Measurements from ENCODE around the gene MKNK1. TPM values are rescaled to one million over a fixed set of nuclear protein-coding genes. Genes with fewer than 3 reads are reported as not detected.

Gene MKNK1
- total RNA-seq, 1 experiment from 2014 or later = 103 TPM

DNA sequence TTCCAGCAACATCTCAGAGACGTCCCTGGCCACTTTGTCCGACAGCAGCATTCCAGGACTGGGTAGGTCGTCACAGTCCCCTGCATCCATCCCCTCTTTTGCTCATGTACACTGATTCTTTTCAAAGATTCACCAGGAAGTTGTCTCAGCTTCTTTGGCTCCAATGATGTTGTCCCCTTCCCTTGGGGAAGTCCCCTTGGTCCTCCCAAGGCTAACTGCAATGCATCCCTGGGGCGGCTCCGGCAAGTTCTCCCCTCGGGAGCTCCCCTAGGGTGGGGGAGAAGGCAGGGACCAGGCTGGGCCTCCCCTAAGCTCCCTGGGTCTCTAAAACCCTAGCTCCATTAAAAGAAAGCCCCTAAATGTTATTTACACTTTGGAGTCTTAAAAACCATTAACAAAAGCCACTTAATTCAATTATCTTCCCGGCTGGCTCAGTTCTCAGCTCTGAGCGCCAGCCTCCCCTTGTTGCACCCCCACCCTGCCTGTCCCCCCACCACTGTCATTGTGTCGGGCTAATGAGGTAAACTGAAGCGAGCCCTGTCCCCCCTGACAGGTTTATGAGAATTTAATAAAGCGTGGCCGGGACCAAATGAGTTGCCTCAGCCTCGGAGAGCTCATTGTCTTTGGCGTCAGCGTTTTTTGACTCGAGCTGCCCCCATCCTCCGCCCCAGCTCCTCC is 77.9 kb downstream of the MKNK1 start:
- TF ChIP-seq, protein P1, sequence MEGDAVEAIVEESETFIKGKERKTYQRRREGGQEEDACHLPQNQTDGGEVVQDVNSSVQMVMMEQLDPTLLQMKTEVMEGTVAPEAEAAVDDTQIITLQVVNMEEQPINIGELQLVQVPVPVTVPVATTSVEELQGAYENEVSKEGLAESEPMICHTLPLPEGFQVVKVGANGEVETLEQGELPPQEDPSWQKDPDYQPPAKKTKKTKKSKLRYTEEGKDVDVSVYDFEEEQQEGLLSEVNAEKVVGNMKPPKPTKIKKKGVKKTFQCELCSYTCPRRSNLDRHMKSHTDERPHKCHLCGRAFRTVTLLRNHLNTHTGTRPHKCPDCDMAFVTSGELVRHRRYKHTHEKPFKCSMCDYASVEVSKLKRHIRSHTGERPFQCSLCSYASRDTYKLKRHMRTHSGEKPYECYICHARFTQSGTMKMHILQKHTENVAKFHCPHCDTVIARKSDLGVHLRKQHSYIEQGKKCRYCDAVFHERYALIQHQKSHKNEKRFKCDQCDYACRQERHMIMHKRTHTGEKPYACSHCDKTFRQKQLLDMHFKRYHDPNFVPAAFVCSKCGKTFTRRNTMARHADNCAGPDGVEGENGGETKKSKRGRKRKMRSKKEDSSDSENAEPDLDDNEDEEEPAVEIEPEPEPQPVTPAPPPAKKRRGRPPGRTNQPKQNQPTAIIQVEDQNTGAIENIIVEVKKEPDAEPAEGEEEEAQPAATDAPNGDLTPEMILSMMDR (conservative IDR thresholded peaks at IDR 0.05) = no peak
- no peak for TF ChIP-seq EZH2 (IDR thresholded peaks at IDR 0.05; ENCODE audit: low read depth)
- Histone ChIP-seq H3K9me3 (ENCODE audit: insufficient read depth, low read depth) (no peaks in the 10 kb centered on the region), H3F3A (ENCODE audit: insufficient read depth, low read depth) (peaks cover 21% of the 10 kb centered on the region), H4K20me1 (ENCODE audit: insufficient read depth) (no peaks in the 10 kb centered on the region), H3K36me3 (ENCODE audit: low read depth) (no peaks in the 10 kb centered on the region), H3K9me2 (ENCODE audit: insufficient read depth) (no peaks in the 10 kb centered on the region), H2AFZ (no peak overlapping the region), H3K27ac (no peak overlapping the region), H3K27me3 (ENCODE audit: insufficient read depth, low read depth) (no peaks in the 10 kb centered on the region), H3K4me1 (replicated peaks; ENCODE audit: insufficient read depth) (peaks cover 43% of the 10 kb centered on the region), H3K79me2 (ENCODE audit: low read depth) (no peaks in the 10 kb centered on the region), H3K4me2 (no peak overlapping the region), H3K4me3 (no peak overlapping the region)
- ChIA-PET POLR2A (ENCODE audit: unreplicated experiment) (no interaction called here), CTCF (interaction anchor here (0.6 to 1.5 kb wide), 7 partner anchors 9 to 602 kb away, joined by 3 to 16 read pairs (median 5); a partner anchor contains a TSS)
- no TSS peak for BruUV-seq (replicated peaks)
- intact Hi-C loops (cut with micrococcal nuclease; ENCODE audit: unreplicated experiment) = no loop called here
- peak in 1 of 2 experiments; percentile 15 for DNase-seq

DNA sequence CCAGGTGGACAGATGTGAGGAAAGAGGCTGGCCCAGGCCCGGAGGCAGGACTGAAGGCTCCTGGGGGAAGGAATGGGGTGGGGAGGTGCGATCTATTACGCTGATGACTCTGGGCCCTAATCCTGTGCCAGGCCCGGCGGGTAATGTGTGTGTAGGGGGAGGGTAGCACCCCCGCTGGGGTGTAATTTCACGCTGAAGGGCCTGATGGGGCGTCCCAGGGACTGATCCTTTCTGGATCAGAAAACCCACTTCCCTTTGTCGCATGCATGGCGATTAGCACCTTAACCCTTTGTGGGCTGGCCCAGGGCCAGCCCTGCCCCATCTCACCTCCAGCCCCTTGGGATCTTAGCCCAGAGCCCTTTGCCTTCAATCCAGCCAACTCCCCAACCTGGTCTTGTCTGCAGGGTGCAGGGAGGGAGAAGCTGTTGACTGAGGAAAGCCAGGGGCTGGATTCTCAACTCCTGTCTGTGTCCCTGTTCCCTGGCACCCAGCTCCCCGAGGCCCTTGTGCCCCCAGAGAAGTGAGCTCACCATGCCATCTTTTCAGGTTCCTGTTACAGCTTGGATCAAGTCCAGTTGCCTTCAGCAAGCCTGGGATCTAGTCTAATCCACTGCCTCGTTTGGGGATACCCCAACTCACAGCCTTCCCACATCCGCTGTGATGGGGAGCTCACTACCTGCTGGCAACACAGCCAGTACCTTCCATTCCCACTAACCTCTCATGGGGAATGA is 78.7 kb downstream of the MKNK1 start:
- Histone ChIP-seq H3K9me2 (ENCODE audit: insufficient read depth) (no peaks in the 10 kb centered on the region), H4K20me1 (ENCODE audit: insufficient read depth) (no peaks in the 10 kb centered on the region), H3K4me1 (replicated peaks; ENCODE audit: insufficient read depth) (peaks cover 43% of the 10 kb centered on the region), H3K4me3 (no peak overlapping the region), H3K4me2 (no peak overlapping the region), H3F3A (ENCODE audit: insufficient read depth, low read depth) (peaks cover 28% of the 10 kb centered on the region), H3K27me3 (ENCODE audit: insufficient read depth, low read depth) (no peaks in the 10 kb centered on the region), H3K27ac (no peak overlapping the region), H2AFZ (no peak overlapping the region), H3K36me3 (ENCODE audit: low read depth) (no peaks in the 10 kb centered on the region), H3K9me3 (ENCODE audit: insufficient read depth, low read depth) (no peaks in the 10 kb centered on the region), H3K79me2 (ENCODE audit: low read depth) (no peaks in the 10 kb centered on the region)
- no peak for DNase-seq
- CTCF ChIA-PET = interaction anchor here (0.6 to 1.5 kb wide), 4 partner anchors 10 to 126 kb away, joined by 3 to 11 read pairs (median 5); a partner anchor contains a TSS
- TF ChIP-seq, protein P1 (conservative IDR thresholded peaks at IDR 0.05) = no peak
- TF ChIP-seq EZH2 (IDR thresholded peaks at IDR 0.05; ENCODE audit: low read depth) = no peak
- intact Hi-C loops (cut with micrococcal nuclease; ENCODE audit: unreplicated experiment) = no loop called here
- POLR2A ChIA-PET (ENCODE audit: unreplicated experiment) = no interaction called here
- no TSS peak for BruUV-seq (replicated peaks)

DNA sequence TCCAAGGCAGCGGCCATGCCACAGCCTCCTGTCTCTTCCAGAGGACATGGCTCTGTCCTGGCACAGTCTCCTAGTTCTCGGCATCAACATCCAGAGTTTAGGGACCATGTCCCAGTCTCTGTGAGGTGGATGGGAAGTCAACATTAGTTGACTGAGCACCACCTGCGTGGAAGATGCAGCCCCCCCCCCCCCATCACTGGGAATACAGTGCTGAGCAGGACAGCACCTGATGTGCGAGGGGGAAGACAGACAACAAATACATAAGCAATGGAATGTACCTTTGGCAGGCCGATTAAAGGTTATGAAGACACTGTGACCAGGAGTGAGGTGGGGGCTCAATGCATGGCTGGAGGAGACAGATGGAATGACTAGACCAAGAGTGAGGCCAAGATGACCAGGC is 79.2 kb downstream of the MKNK1 start:
- no TSS peak for BruUV-seq (replicated peaks)
- TF ChIP-seq EZH2 (IDR thresholded peaks at IDR 0.05; ENCODE audit: low read depth) = no peak
- TF ChIP-seq, protein P1 (conservative IDR thresholded peaks at IDR 0.05) = no peak
- no peaks in the 10 kb centered on the region for H3K27me3 ChIP-seq (ENCODE audit: insufficient read depth, low read depth)
- no peak overlapping the region for H3K4me2 ChIP-seq
- no peaks in the 10 kb centered on the region for H4K20me1 ChIP-seq (ENCODE audit: insufficient read depth)
- no peak for DNase-seq
- CTCF ChIA-PET = no interaction called here
- no peaks in the 10 kb centered on the region for H3K36me3 ChIP-seq (ENCODE audit: low read depth)
- peaks cover 46% of the 10 kb centered on the region for H3K4me1 ChIP-seq (replicated peaks; ENCODE audit: insufficient read depth)
- peaks cover 34% of the 10 kb centered on the region for H3F3A ChIP-seq (ENCODE audit: insufficient read depth, low read depth)
- POLR2A ChIA-PET (ENCODE audit: unreplicated experiment) = no interaction called here
- H3K9me3 ChIP-seq (ENCODE audit: insufficient read depth, low read depth) = no peaks in the 10 kb centered on the region
- H3K9me2 ChIP-seq (ENCODE audit: insufficient read depth) = no peaks in the 10 kb centered on the region
- no peak overlapping the region for H2AFZ ChIP-seq
- intact Hi-C loops (cut with micrococcal nuclease; ENCODE audit: unreplicated experiment) = loop anchor here (5.0 kb wide), 1 partner anchor 193 kb away; no protein-coding TSS in a partner anchor
- no peak overlapping the region for H3K27ac ChIP-seq
- no peaks in the 10 kb centered on the region for H3K79me2 ChIP-seq (ENCODE audit: low read depth)
- H3K4me3 ChIP-seq = no peak overlapping the region
